WI38 (cell line): Measurements from ENCODE around the gene THSD4.

Experiments used
- H3K4me3 ChIP-seq: 2 replicates; pipeline ENCODE4 v1.5.1; 2011; ENCODE audit warnings: low read depth, mild to moderate bottlenecking, control low read depth, low read length
- CTCF ChIP-seq: IDR thresholded peaks from 2 replicates; pipeline ENCODE4 v1.5.1; 2012; ENCODE audit warnings: low read depth, mild to moderate bottlenecking, control low read depth, low read length

The THSD4 gene

DNA sequence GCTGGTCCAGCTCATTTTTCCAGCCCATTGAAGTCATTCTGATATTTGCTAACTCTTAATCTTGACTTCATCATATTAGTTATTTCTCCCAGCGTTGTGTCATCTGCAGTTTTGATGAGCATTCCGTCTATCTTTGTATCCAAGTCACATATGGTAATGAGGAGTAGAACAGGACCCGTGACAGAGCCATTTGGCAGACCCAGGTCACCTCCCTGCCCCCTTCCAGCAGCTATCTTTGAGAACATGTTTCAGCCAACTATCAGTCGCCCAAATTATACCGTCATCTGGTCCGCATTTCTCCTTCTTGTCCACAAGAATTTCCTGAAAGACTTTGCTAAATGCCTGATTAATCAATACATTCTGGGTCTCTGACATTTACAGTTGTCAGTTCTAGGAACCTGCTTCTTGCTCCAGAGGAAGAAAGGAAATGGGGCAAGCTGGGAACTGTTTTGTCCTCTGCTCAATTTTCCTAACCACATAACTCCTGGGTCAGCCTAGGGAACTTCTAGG, 347.9 kb downstream of the THSD4 start:
- no peak for TF ChIP-seq CTCF
- no peak overlapping the region for H3K4me3 ChIP-seq

GRCh38 chr15:71465131-71465955, 350.1 kb downstream of the THSD4 start:
- H3K4me3 ChIP-seq: no peak overlapping the region
- TF ChIP-seq CTCF: no peak

GRCh38 chr15:71468715-71469114, 353.4 kb downstream of the THSD4 start:
- no peak overlapping the region for H3K4me3 ChIP-seq
- no peak for TF ChIP-seq CTCF

GRCh38 chr15:71469413-71469812, 354.1 kb downstream of the THSD4 start:
- no peak overlapping the region for H3K4me3 ChIP-seq
- TF ChIP-seq CTCF: 0 out of 2 replicates have a peak, but pooled peaks have one; percentile 19

DNA sequence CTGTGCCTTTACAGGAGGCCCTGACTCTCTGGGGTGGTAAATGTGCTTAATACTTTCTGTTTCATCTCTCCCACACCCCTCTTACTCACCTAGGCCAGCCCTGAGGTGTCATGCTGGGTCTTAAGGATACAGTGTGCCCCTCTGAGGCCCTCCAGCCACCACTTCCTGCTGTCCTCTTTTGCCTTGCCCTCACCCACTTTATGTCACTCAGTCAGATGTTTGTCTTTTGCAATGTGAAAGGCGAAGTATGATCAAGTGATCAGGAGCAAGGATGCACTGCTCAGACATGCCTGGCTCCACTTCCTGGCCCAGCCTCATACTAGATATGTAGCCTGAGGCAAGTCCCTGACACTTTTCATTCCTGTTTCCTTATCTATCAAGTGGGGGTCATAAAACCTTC, 356.1 kb downstream of the THSD4 start:
- H3K4me3 ChIP-seq: no peak overlapping the region

DNA sequence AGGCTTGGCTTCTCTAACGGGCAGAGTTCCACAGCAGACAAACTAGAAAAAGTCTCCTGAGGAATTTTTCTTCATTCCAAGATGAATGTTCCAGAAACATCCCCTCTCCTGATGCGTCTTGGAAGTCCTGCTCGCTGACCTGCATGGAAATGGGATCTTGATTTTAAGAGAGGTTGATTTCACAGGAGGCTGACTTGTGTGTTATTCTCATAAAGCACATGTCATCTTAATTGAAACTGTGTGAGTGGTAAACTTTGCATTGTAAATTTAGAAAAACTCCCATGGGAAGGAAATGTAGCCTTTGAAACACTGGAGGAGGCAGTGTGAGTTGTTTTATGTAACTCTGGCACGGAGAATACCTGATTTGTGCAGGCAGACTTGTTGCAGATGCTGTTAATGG, 357.3 kb downstream of the THSD4 start:
- TF ChIP-seq CTCF: no peak
- H3K4me3 ChIP-seq: no peak overlapping the region

More for the DNA sequence above, 356.1 kb downstream of the THSD4 start:
- TF ChIP-seq CTCF: no peak

DNA sequence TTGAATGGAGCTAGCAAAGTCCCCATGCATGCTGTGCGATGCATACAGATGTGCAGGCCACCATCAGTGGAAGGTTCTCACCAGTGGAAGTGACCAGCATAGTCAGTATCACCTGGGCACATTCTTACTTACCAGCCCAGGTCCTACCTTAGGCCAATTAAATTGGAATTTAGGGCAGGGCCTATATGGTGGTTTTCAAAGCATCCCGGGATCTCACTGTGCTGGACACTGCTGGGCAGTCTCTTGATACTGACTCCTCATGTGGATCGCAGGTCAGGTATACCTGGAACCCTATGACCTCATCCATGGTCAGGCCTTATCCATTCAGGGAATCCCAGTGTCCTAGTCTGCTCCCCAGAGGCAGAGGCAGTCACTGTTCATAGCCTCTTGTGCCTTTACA, 358.5 kb downstream of the THSD4 start:
- H3K4me3 ChIP-seq: no peak overlapping the region
- no peak for TF ChIP-seq CTCF
